Colonic mucosa (tissue), 4 donors: ENCODE data around the gene NEB. TPM values are rescaled to one million over a fixed set of nuclear protein-coding genes. Genes with fewer than 3 reads are reported as not detected.
"Not testable (repeated sequence)": the region's sequence is repeated elsewhere in the genome, so short reads cannot be mapped to it uniquely, and the experiment has no call there.

Source experiments
- DNase-seq: peaks from one replicate; pipeline ENCODE4 v3.0.0-alpha.2; 2020
- H3K27ac ChIP-seq: fragments of 200-600 bp; one replicate; pipeline ENCODE4 v1.8.0; 2021
- H3K27me3 ChIP-seq: fragments of 200-600 bp; one replicate; pipeline ENCODE4 v1.8.0; 2021
- H3K36me3 ChIP-seq: fragments of 200-600 bp; one replicate; pipeline ENCODE4 v1.8.0; 2021
- H3K4me1 ChIP-seq: fragments of 200-600 bp; one replicate; pipeline ENCODE4 v1.8.0; 2021; ENCODE audit warnings: mild to moderate bottlenecking
- H3K4me3 ChIP-seq: fragments of 200-600 bp; one replicate; pipeline ENCODE4 v1.8.0; 2021
- H3K9ac ChIP-seq, 2 donors: one replicate each; pipeline ENCODE4 v1.7.0; 2013; ENCODE audit warnings: control low read depth in 2 of 2, low read depth in 2 of 2, low read length in 2 of 2
- H3K9me3 ChIP-seq: fragments of 200-600 bp; one replicate; pipeline ENCODE4 v1.8.0; 2021
- CTCF ChIP-seq: fragments of 200-600 bp; IDR thresholded peaks from one replicate; pipeline ENCODE4 v1.8.0; 2022; ENCODE audit warnings: antibody characterized with exemption, mild to moderate bottlenecking
- intact Hi-C: fragments of 100-400 bp; cut with DNase I; formaldehyde crosslinking; loops from one replicate; pipeline ENCODE4 v1.14.1; 2022
- total RNA-seq, 2 donors: library from RNA; stranded (reverse); fragmentation: NEBNext Ultra II Directional in 1 of 2; extraction: Animal tissue kit (Norgen Biotek cat#: 25700) in 1 of 2; gene quantifications; one replicate each; pipeline ENCODE4 v1.2.1, GENCODE V29; 2021
- donor health status: healthy.
- donor health status: DM: no; HTN: no; CAD: no.
- donor health status: DM: no; HTN: no; CAD: no.

Gene NEB
- total RNA-seq, 2 donors from 2014 or later: 0.89 to 1.0 TPM

GRCh38 chr2:151753540-151753939 is 19.3 kb upstream of the NEB start:
- no peaks in the 10 kb centered on the region for H3K36me3 ChIP-seq
- H3K4me3 ChIP-seq: no peak overlapping the region
- no peaks in the 10 kb centered on the region for H3K4me1 ChIP-seq
- H3K9me3 ChIP-seq: no peaks in the 10 kb centered on the region
- H3K9ac ChIP-seq: no peak overlapping the region
- no peaks in the 10 kb centered on the region for H3K27me3 ChIP-seq
- intact Hi-C loops: no loop called here
- DNase-seq: no peak
- no peak for TF ChIP-seq CTCF
- H3K27ac ChIP-seq: no peak overlapping the region

GRCh38 chr2:151745261-151745660 is 11.0 kb upstream of the NEB start:
- intact Hi-C loops, H3K36me3 ChIP-seq, H3K4me3 ChIP-seq, H3K4me1 ChIP-seq, H3K27me3 ChIP-seq, DNase-seq, H3K9ac ChIP-seq, H3K27ac ChIP-seq, H3K9me3 ChIP-seq: not testable (repeated sequence)

GRCh38 chr2:151730262-151730975 is 3.9 kb downstream of the NEB start:
- no peak overlapping the region for H3K4me3 ChIP-seq
- no peak for TF ChIP-seq CTCF
- intact Hi-C loops: no loop called here
- no peak for DNase-seq
- H3K9me3 ChIP-seq: no peaks in the 10 kb centered on the region
- H3K4me1 ChIP-seq: no peaks in the 10 kb centered on the region
- H3K9ac ChIP-seq: no peak overlapping the region
- H3K27ac ChIP-seq: no peak overlapping the region
- H3K36me3 ChIP-seq: no peaks in the 10 kb centered on the region
- no peaks in the 10 kb centered on the region for H3K27me3 ChIP-seq

- Histone ChIP-seq H3K36me3 (no peaks in the 10 kb centered on the region), H3K27ac (no peak overlapping the region), H3K9me3 (no peaks in the 10 kb centered on the region), H3K4me3 (no peak overlapping the region), H3K27me3 (no peaks in the 10 kb centered on the region), H3K4me1 (no peaks in the 10 kb centered on the region), H3K9ac (no peak overlapping the region)
- TF ChIP-seq CTCF: no peak
- DNase-seq: no peak
- intact Hi-C loops: no loop called here
These were observed 4.4 kb downstream of the NEB start for GRCh38 chr2:151729837-151730236.

GRCh38 chr2:151729415-151729811 is 4.9 kb downstream of the NEB start:
- Histone ChIP-seq H3K4me3 (no peak overlapping the region), H3K27ac (no peak overlapping the region), H3K9ac (no peak overlapping the region), H3K4me1 (no peaks in the 10 kb centered on the region), H3K36me3 (no peaks in the 10 kb centered on the region), H3K27me3 (no peaks in the 10 kb centered on the region), H3K9me3 (no peaks in the 10 kb centered on the region)
- DNase-seq: no peak
- no peak for TF ChIP-seq CTCF
- intact Hi-C loops: no loop called here

- Histone ChIP-seq H3K36me3 (no peaks in the 10 kb centered on the region), H3K4me1 (no peaks in the 10 kb centered on the region), H3K27ac (no peak overlapping the region), H3K9me3 (no peaks in the 10 kb centered on the region), H3K4me3 (no peak overlapping the region), H3K9ac (no peak overlapping the region), H3K27me3 (no peaks in the 10 kb centered on the region)
- DNase-seq: no peak
- TF ChIP-seq CTCF: no peak
- intact Hi-C loops: no loop called here
These were observed 5.4 kb downstream of the NEB start for GRCh38 chr2:151728804-151729414.
